B cell (primary cell): ENCODE results near the gene PRM2. TPM values are rescaled to one million over a fixed set of nuclear protein-coding genes. Genes with fewer than 3 reads are reported as not detected.

Source experiments
- ATAC-seq: fragments of 200-7000 bp; cut with Tn5 transposase; one replicate; pipeline ENCODE4 v1.10.0; 2021; ENCODE audit warnings: low read depth, mild to moderate bottlenecking, moderate number of reproducible peaks, moderate library complexity
- CTCF ChIA-PET: fragments of 350-600 bp; sonication (Branson Sonifier 250); formaldehyde crosslinking; loops from one replicate; lab custom pipeline; 2021; ENCODE audit warnings: antibody characterized with exemption, inconsistent platforms; lab: Charles Lee
- POLR2A ChIA-PET: fragments of 350-600 bp; sonication (Branson Sonifier 250); formaldehyde crosslinking; loops from one replicate; lab custom pipeline; 2021; ENCODE audit warnings: antibody characterized with exemption; lab: Charles Lee
- DNase-seq: peaks from one replicate; pipeline ENCODE4 v3.0.0; 2013
- H2AFZ ChIP-seq: 2 replicates; pipeline ENCODE4 v1.6.1; 2012; ENCODE audit warnings: mild to moderate bottlenecking, low read depth, low read length; ENCODE audit not compliant: insufficient read depth, poor library complexity, severe bottlenecking
- H3K27ac ChIP-seq, 2 donors: 1 replicate in 1 of 2; 2 replicates in 1 of 2; pipeline ENCODE4 v1.5.1; 2012 to 2013; ENCODE audit warnings: low read length in 2 of 2, mild to moderate bottlenecking in 2 of 2, moderate library complexity in 1 of 2
- H3K27me3 ChIP-seq, 4 experiments: fragments of 200-600 bp in 1 of 4; sonication (generic) in 1 of 4; replicated peaks in 1 of 4; 1 replicate in 2 of 4; 2 replicates in 2 of 4; pipeline versions ENCODE4 v1.6.1 to v1.7.0; 2013 to 2016; ENCODE audit warnings: low read length in 3 of 4, mild to moderate bottlenecking in 2 of 4, mixed read lengths in 1 of 4, moderate library complexity in 1 of 4; ENCODE audit not compliant: insufficient read depth in 4 of 4, control insufficient read depth in 3 of 4; ENCODE audit errors: control extremely low read depth in 1 of 4
- H3K36me3 ChIP-seq, 2 experiments: replicated peaks in 1 of 2; 1 replicate in 1 of 2; 2 replicates in 1 of 2; pipeline versions ENCODE4 v1.6.1 to v1.7.1; 2013; ENCODE audit warnings: low read length in 1 of 2; ENCODE audit not compliant: insufficient read depth in 2 of 2, control insufficient read depth in 1 of 2; ENCODE audit errors: control extremely low read depth in 1 of 2, extremely low read depth in 1 of 2
- H3K4me1 ChIP-seq, 2 donors: fragments of 200-600 bp in 1 of 2; sonication (generic) in 1 of 2; 1 replicate in 1 of 2; 2 replicates in 1 of 2; pipeline versions ENCODE4 v1.5.1 to v1.6.1; 2013 to 2017; ENCODE audit warnings: low read length in 2 of 2; ENCODE audit not compliant: control insufficient read depth in 2 of 2, insufficient read depth in 2 of 2
- H3K4me2 ChIP-seq: replicated peaks from 2 replicates; pipeline ENCODE3; 2012; ENCODE audit warnings: mild to moderate bottlenecking, low read depth, low read length; ENCODE audit not compliant: poor library complexity, severe bottlenecking
- H3K4me3 ChIP-seq, 5 experiments: fragments of 200-600 bp in 1 of 5; sonication (generic) in 1 of 5; 1 replicate in 3 of 5; 2 replicates in 2 of 5; pipeline versions ENCODE4 v1.5.1 to v1.7.0; 2011 to 2016; ENCODE audit warnings: low read length in 4 of 5, mild to moderate bottlenecking in 4 of 5, low read depth in 2 of 5, control low read depth in 1 of 5, moderate library complexity in 1 of 5; ENCODE audit not compliant: insufficient read depth in 1 of 5; ENCODE audit errors: control extremely low read depth in 1 of 5, extremely low read depth in 1 of 5
- H3K79me2 ChIP-seq: fragments of 200-600 bp; sonication (generic); one replicate; pipeline ENCODE4 v1.6.0; 2016; ENCODE audit warnings: low read length; ENCODE audit not compliant: control insufficient read depth, insufficient read depth
- H3K9ac ChIP-seq: fragments of 200-600 bp; sonication (generic); 2 replicates; pipeline ENCODE4 v1.6.1; 2017; ENCODE audit warnings: mild to moderate bottlenecking, low read length, moderate library complexity
- H3K9me3 ChIP-seq, 3 donors: one replicate each; pipeline versions ENCODE4 v1.6.1 to v1.7.1; 2013; ENCODE audit warnings: low read length in 2 of 3; ENCODE audit not compliant: control insufficient read depth in 2 of 3, insufficient read depth in 1 of 3; ENCODE audit errors: control extremely low read depth in 1 of 3
- H4K20me1 ChIP-seq: 2 replicates; pipeline ENCODE4 v1.6.0; 2012; ENCODE audit warnings: mild to moderate bottlenecking, low read length; ENCODE audit not compliant: insufficient read depth, control insufficient read depth, poor library complexity, severe bottlenecking
- H3K27ac Mint-ChIP-seq: one replicate; pipeline ENCODE4 v1.8.0; 2021; ENCODE audit warnings: mixed read lengths
- H3K27me3 Mint-ChIP-seq: one replicate; pipeline ENCODE4 v1.8.0; 2021; ENCODE audit warnings: mixed read lengths
- H3K4me1 Mint-ChIP-seq: one replicate; pipeline ENCODE4 v1.8.0; 2021; ENCODE audit warnings: mixed read lengths
- H3K4me3 Mint-ChIP-seq: one replicate; pipeline ENCODE4 v1.8.0; 2021; ENCODE audit warnings: mixed read lengths
- H3K9me3 Mint-ChIP-seq: one replicate; pipeline ENCODE4 v1.8.0; 2022; ENCODE audit warnings: mixed read lengths; ENCODE audit not compliant: insufficient read depth
- CTCF ChIP-seq: fragments of 200-600 bp; IDR thresholded peaks from one replicate; pipeline ENCODE4 v1.8.0; 2022; ENCODE audit warnings: antibody characterized with exemption, mild to moderate bottlenecking
- EZH2 ChIP-seq: IDR thresholded peaks from 2 replicates; pipeline ENCODE4 v1.6.1; 2012; ENCODE audit warnings: borderline replicate concordance, low read depth, mild to moderate bottlenecking, moderate library complexity, low read length; ENCODE audit not compliant: insufficient read depth, poor library complexity, severe bottlenecking
- WGBS: methylation state at CpG from one replicate; pipeline ENCODE4 v1.1.5; 2013; ENCODE audit warnings: missing lambda C conversion rate; ENCODE audit not compliant: insufficient coverage; 5-methylcytosine and 5-hydroxymethylcytosine counted together
- intact Hi-C: fragments of 100-400 bp; cut with micrococcal nuclease; formaldehyde crosslinking; loops from one replicate; pipeline ENCODE4 v1.10.0; 2022
- polyA plus RNA-seq: library from polyadenylated mRNA; depleted of rRNA; stranded (reverse); fragments of >200 nt; gene quantifications from 2 replicates; pipeline ENCODE4 v1.2.3, GENCODE V29; 2012
- total RNA-seq, 2 donors: library from RNA; stranded (reverse); fragments of 120-200 nt in 1 of 2; gene quantifications; 1 replicate in 1 of 2; 2 replicates in 1 of 2; pipeline versions ENCODE4 v1.2.3 to v1.2.4, GENCODE V29; 2013 to 2022

The PRM2 gene
- total and polyA plus RNA-seq, 2 donors (not counting 1 experiment from before 2014, with no cell fraction given): not detected

GRCh38 chr16:11256661-11257130, 19.6 kb downstream of the PRM2 start:
- ATAC-seq (no peak), DNase-seq (no peak)
- H3K27ac Mint-ChIP-seq: peak overlapping the region; percentile 99
- Histone ChIP-seq H3K9ac (peak overlapping the region; percentile 91), H3K4me2 (peak overlapping the region; percentile 98), H3K9me3 (no peaks in the 10 kb centered on the region), H3K4me3 (peak overlapping the region; percentile 65 to 90 (median 72)), H3K27me3 (no peaks in the 10 kb centered on the region), H4K20me1 (peaks cover 39% of the 10 kb centered on the region), H3K27ac (peak overlapping the region; percentile 86 to 90), H3K36me3 (peaks cover 2 to 15% of the 10 kb centered on the region in 2 experiments), H2AFZ (peak overlapping the region; percentile 97), H3K4me1 (peaks cover 50 to 61% of the 10 kb centered on the region in 2 donors), H3K79me2 (peaks cover 20% of the 10 kb centered on the region)
- H3K9me3 Mint-ChIP-seq: no peaks in the 10 kb centered on the region
- under 1% methylated on average over 32 of the region's 32 CpGs for WGBS
- H3K4me1 Mint-ChIP-seq: peaks cover 53% of the 10 kb centered on the region
- H3K27me3 Mint-ChIP-seq: no peaks in the 10 kb centered on the region
- CTCF ChIA-PET: interaction anchor here (0.6 to 10.3 kb wide), 39 partner anchors 10 to 302 kb away, joined by 3 to 223 read pairs (median 5); partner anchors contain the start of genes PRM3 and TNP2
- POLR2A ChIA-PET: interaction anchor here (0.5 to 5.8 kb wide), 22 partner anchors 17 to 558 kb away, joined by 3 to 89 read pairs (median 5); partner anchors contain the start of gene PRM3
- no peak for TF ChIP-seq EZH2
- TF ChIP-seq CTCF: no peak
- H3K4me3 Mint-ChIP-seq: peak overlapping the region; percentile 99
- intact Hi-C loops: loop anchor here (1.0 to 10.0 kb wide), 10 partner anchors 31 to 658 kb away; partner anchors contain the start of genes GSPT1 and NUBP1
